ENCODE measurements around the gene TNFRSF19.
"Not testable (repeated sequence)": the region's sequence is repeated elsewhere in the genome, so short reads cannot be mapped to it uniquely, and the experiment has no call there.

TNFRSF19 gene

DNA sequence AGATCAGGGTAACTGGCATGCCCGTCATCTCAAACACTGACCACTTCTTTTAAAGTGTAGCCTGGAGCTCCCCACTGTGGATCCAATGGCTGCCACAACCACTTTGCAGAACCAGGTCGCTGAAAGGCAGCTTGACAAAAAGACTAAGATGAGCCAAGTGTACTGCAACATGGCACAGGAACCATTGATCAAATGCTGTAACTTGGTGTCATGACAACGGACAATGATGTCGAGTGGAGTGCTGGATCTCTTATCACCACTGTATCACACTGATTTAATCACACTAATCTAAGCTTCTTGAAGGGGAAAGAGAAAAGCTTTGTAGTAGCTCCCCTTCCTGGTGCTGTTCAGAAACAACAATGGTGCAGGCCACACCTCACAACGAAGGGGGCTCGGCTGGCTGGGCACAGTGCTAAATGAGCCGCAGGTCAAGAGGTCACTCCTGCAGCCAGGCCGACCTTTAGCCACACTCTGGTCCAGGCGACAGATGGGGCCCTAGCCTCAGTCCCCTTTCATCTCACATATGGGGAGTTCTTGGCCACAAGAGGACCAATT lies 2.2 kb upstream of the TNFRSF19 start:
- DNase-seq (ENCODE audit: low spot score) = peak; percentile 32

DNA sequence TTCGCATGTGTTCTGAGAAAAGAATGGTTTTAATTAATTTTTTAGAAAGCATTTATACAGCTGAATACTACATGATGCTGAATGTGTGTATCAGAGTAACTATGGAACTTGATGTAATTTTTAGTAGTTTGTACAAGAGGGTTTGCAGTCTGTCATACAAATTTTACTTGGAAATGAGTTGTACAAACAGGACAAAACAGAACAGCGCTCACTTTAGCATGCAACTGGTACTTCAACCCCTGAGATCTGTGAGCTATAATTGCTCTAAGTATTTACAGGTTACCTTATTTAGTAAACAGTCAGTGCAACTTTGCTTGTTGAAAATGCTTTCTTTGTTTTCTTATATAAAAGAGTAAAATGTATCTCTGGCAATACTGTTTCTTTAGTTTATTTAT lies 706 bp downstream of the TNFRSF19 start:
- DNase-seq (ENCODE audit: low spot score) = no peak

DNA sequence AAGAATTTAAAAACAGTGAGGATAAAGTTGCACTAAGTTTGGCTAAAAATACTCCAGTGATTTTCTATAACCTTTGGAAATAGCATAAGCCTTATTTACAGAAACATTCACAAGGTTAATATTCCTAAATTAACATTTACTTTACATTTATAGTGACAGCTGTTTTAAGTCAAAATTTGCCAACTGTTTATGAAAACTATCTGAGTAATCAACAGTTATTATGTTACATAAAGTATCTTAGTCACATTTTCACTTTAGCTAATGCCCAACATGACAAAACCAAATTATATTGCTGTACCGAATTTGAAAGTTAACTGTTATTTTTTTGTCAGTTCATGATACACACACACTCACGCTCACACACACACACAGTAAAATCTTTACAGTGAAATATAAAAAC lies 1.2 kb downstream of the TNFRSF19 start:
- no peak for DNase-seq (ENCODE audit: low spot score)

GRCh38 chr13:23572836-23573235 lies 2.6 kb downstream of the TNFRSF19 start:
- no peak for DNase-seq (ENCODE audit: low spot score)

- no peak for DNase-seq (ENCODE audit: low spot score)
Observed at GRCh38 chr13:23574421-23575145, 4.4 kb downstream of the TNFRSF19 start.

- no peak for DNase-seq (ENCODE audit: low spot score)
Observed at GRCh38 chr13:23575632-23576031, 5.4 kb downstream of the TNFRSF19 start.

DNA sequence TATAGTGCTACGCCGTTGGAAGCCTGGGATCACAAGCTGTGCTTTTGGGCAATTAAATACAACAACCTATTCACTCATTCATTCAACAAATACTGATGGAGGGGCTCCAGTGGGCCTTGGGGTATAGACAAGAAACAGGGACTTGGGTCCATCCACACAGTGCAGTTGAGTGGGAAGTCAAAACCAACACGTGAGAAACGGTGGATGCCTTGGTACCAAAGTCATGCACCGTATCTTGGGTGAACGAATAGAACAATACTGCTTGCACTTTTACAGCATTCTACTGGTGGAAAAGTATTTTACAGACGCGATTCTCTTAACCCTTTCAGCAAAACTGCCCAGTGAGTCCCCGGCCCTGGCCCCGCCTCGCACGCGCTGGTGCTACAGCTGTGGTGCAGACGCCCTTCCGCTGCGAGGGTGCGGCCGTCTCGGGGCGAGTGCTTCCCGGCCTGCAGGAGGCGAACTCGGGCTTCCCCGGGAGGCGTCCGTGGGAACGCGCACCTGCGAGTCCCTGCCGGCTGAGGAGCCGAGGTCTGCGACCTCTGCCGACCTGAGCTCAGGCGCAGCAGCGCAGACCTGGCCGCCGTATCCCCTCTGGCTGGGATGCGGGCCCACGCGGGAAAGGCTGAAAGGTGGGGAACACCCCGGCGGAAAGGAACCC lies 8.3 kb downstream of the TNFRSF19 start:
- peak; percentile 86 for DNase-seq (ENCODE audit: low spot score)

DNA sequence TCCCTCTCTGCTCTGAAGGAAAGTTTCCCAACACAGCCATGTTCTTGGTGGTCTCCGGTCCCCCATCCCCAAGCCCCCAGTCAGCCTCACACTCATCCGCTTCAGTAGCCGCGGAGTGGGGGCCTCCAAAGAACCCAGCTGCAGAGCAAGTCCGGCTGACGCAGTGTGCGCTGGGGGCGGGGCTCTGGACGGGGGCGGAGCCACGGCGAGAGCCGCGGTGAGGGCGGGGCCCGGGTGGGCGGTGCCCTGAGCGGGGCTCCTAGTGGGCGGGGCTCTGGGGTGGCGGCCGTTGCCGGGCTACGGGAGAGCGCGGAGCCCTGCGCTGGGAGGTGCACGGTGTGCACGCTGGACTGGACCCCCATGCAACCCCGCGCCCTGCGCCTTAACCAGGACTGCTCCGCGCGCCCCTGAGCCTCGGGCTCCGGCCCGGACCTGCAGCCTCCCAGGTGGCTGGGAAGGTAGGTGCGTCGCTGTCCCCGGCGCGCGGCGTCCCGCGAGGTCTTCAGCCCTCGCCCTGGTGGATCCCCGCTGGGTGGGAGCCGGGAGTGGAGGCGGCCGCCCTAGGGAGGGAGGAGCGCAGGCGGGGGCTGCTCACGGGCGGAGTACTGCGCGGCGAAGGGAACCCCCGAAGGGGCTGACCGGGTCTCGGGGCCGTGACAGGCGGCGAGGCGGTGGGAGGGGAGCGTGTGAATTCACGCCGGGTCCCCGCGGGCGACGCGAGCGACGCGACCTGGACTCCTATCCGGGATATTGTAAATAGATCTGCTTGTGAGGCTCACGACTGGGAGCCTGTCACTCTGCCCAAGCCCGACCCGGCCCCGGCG lies 9.1 kb downstream of the TNFRSF19 start:
- peak; percentile 98 for DNase-seq (ENCODE audit: low spot score)

DNA sequence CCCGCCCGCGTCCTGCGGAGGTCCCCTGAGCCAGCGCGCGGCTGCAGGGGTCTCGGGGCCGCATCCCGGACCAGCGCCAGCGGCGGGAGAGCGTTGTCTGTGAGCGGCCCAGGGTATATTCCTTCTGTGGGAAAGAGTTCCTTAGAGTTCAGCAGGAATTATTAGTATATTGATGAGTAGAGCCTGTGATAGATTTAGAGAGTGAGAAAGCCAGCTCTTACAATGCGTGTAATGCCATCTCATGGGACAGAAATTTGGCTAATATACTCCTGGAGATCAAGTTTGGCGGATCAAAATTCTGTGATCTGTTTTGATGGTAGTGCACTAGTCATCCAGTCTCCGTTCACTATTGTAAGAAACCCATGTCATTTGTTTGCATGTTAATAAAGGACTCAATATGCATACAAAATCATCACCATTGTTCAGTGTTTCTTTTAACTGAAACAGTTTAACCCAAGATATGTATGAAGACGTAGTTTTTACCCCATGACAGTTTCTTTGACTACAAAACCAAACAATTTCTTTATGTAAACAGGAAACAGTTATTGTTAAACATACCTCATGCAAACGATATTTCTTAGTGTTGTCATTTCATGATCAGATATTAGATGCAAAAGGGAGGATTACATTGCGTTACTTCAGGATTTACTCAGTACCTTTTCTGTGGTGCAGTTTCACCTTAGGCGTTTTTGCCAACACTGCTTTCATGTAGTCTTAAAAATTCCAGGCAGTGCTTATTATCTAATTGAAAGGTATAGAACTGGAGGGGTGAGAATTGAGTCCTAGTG lies 9.9 kb downstream of the TNFRSF19 start:
- DNase-seq (ENCODE audit: low spot score) = no peak

DNA sequence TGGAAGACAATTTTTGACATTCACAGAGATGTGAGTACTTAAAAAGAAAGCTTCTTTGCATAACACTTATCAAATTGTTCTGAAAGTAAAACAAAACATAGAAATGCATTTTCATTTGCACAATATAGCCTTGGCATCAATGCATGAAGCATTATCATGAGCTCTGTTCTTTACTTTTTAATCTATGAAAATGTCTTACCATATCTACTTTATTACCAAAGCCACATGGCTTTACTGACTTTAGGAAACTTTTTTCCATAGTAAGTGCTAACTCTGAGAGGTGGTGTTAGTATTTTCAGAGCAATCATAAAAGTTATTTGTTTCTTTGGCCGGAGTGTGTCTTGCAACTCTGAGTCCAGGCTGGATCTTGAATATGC lies 10.5 kb downstream of the TNFRSF19 start:
- DNase-seq (ENCODE audit: low spot score) = no peak

GRCh38 chr13:23583491-23583890 lies 13.3 kb downstream of the TNFRSF19 start:
- DNase-seq (ENCODE audit: low spot score) = no peak

GRCh38 chr13:23584275-23584674 lies 14.1 kb downstream of the TNFRSF19 start:
- DNase-seq (ENCODE audit: low spot score) = no peak

DNA sequence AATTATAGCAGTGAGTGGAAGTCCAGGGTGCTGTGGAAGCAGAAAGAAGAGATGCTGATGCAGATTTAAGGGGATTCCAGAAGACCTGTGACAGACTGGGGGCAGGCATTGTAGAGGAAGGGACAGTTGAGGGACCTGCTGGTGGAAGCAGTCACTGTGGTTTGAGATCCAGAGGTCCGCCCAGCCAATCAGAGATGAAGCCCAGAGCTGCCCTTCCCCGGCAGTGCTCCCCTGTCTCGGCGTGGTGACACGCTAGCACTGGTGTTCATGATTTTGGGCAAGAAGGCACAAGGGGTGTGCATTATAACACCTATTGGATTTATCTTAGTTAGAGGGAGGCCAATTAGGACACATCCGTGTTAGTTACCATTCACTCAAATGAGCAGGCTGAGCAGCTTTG lies 16.1 kb downstream of the TNFRSF19 start:
- peak; percentile 41 for DNase-seq (ENCODE audit: low spot score)

DNA sequence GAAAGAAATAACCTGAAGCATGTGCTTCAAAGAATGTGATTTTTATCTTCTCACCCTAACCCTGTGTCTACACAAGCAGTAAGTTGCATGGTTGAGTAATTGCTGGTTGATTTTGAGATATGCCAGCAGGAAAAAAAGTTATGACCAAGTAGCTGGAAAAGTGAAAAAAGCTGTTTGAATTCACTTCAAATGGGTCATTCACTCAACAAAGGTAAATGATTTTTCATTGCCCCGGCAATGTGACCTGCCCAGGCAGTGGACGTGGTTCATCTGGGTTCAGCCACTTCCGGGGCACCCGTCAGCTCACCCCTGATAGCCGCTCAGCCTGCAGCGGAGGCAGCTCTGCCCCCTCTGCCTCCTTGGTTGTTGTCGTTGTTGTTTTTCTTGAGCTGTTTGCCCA lies 18.5 kb downstream of the TNFRSF19 start:
- DNase-seq (ENCODE audit: low spot score) = no peak

- no peak for DNase-seq (ENCODE audit: low spot score)
Observed at GRCh38 chr13:23592596-23592995, 22.4 kb downstream of the TNFRSF19 start.

DNA sequence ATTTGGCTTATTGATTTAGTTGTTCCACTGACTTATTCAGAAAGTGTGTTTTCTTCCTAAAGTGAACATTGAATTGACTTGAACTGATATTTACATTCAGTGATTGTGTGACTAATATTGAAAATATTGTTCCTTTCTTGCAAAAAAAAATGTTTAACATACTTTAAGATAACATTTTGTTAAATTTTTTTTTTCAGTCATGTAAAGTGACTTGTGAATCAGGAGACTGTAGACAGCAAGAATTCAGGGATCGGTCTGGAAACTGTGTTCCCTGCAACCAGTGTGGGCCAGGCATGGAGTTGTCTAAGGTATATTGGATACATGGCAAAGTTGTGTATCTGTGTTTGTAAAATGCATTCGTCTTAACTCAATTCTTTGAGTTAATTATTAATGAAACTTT lies 22.9 kb downstream of the TNFRSF19 start:
- DNase-seq (ENCODE audit: low spot score) = no peak

GRCh38 chr13:23594290-23594689 lies 24.1 kb downstream of the TNFRSF19 start:
- DNase-seq (ENCODE audit: low spot score) = not testable (repeated sequence)

- no peak for DNase-seq (ENCODE audit: low spot score)
Observed at GRCh38 chr13:23598369-23598768, 28.2 kb downstream of the TNFRSF19 start.

DNA sequence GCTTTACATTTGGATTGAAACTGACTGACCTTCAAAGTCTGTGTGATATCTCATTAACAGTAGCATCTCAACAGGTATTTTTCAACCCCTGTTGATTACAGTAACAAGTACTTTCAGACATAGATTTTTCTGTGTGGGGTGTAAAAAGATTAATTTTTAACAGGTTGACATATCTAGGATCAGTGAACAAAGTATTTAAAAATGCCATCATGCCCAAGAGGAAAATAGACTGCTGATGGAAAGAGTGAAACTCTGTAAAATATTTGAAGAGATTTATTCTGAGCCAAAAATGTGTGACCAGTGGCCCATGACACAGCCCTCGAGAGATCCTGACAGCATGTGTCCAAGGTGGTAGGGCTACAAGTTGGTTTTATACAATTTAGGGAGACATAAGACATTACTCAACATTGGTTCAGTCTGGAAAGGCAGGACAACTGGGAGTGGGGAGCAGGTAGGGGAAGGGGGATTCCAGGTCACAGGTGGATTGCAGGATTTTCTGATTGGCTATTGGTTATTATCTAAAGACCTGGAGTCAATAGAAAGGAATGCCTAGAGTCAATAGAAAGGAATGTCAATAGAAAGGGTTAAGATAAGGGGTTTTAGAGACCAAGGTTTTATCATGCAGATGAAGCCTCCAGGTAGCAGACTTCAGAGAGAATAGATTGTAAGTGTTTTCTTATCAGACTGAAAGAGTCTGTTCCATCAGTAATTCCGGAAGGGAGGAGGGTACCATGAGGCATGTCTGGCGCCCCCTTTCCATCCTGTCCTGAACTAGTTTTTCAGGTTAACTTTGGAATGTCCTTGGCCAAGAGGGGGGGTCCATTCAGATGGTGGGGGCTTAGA lies 29.1 kb downstream of the TNFRSF19 start:
- DNase-seq (ENCODE audit: low spot score) = no peak

GRCh38 chr13:23600100-23600499 lies 29.9 kb downstream of the TNFRSF19 start:
- DNase-seq (ENCODE audit: low spot score) = no peak

DNA sequence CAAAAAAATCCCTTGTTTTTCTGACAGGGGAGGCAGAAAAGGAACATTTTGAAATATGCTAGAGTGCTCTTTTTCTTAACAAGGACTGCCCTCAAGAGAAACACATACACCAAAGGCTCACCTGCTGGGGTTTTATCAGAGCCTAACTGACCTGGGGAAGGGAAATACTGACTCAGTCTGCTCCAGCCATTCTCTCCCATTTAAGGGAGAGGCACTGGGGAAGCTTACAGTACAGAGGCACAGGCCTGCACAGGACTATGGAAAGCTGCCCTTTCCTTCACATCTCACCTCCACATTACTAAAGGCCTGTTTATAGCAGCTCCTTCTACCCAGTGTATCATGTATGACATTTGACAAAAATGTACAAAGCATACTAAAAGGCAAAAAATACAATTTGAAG lies 30.3 kb downstream of the TNFRSF19 start:
- DNase-seq (ENCODE audit: low spot score) = no peak
